Measurements from ENCODE around the gene B3GNT5.

B3GNT5 gene

GRCh38 chr3:183296944-183297343 is 43.9 kb downstream of the B3GNT5 start:
- DNase-seq: no peak

GRCh38 chr3:183298701-183299153 is 45.7 kb downstream of the B3GNT5 start:
- no peak for DNase-seq

GRCh38 chr3:183299976-183300375 is 46.9 kb downstream of the B3GNT5 start:
- DNase-seq: no peak

- no peak for DNase-seq
Measured at GRCh38 chr3:183300996-183301562, 48.0 kb downstream of the B3GNT5 start.

GRCh38 chr3:183301937-183302580 is 49.0 kb downstream of the B3GNT5 start:
- DNase-seq: no peak

- no peak for DNase-seq
Measured at GRCh38 chr3:183303690-183304089, 50.6 kb downstream of the B3GNT5 start.

- DNase-seq: peak; percentile 37
Measured at GRCh38 chr3:183306798-183307671, 54.0 kb downstream of the B3GNT5 start.

- no peak for DNase-seq
Measured at GRCh38 chr3:183307749-183308148, 54.7 kb downstream of the B3GNT5 start.

- no peak for DNase-seq
Measured at GRCh38 chr3:183308751-183309150, 55.7 kb downstream of the B3GNT5 start.

- no peak for DNase-seq
Measured at GRCh38 chr3:183309276-183309675, 56.2 kb downstream of the B3GNT5 start.

- no peak for DNase-seq
Measured at GRCh38 chr3:183310936-183311335, 57.9 kb downstream of the B3GNT5 start.

GRCh38 chr3:183312433-183312832 is 59.4 kb downstream of the B3GNT5 start:
- no peak for DNase-seq

GRCh38 chr3:183313351-183313750 is 60.3 kb downstream of the B3GNT5 start:
- DNase-seq: no peak

- DNase-seq: no peak
Measured at GRCh38 chr3:183313764-183314163, 60.7 kb downstream of the B3GNT5 start.

GRCh38 chr3:183315739-183316138 is 62.7 kb downstream of the B3GNT5 start:
- no peak for DNase-seq

- no peak for DNase-seq
Measured at GRCh38 chr3:183317271-183317670, 64.2 kb downstream of the B3GNT5 start.

GRCh38 chr3:183317886-183318865 is 65.1 kb downstream of the B3GNT5 start:
- DNase-seq: no peak

GRCh38 chr3:183318877-183319276 is 65.8 kb downstream of the B3GNT5 start:
- no peak for DNase-seq

GRCh38 chr3:183319371-183319770 is 66.3 kb downstream of the B3GNT5 start:
- DNase-seq: no peak

All from CD4-positive, alpha-beta T cell treated with Interleukin-4 for 4 hours (primary cell).